IMR-90 (cell line): ENCODE data around the gene HORMAD2.

Source experiments
- CHD1 ChIP-seq: IDR thresholded peaks from 2 replicates; pipeline ENCODE4 v1.6.1; 2012; ENCODE audit warnings: low read depth, low read length, improper control_type of control experiment
- POLR2A ChIP-seq: IDR thresholded peaks from 2 replicates; pipeline ENCODE4 v1.6.1; 2012; ENCODE audit warnings: mild to moderate bottlenecking, low read depth, low read length
- TF ChIP-seq, protein P1 (sequence below): conservative IDR thresholded peaks from 2 replicates; pipeline ENCODE4 v1.5.1; 2012; ENCODE audit warnings: mild to moderate bottlenecking, low read depth, low read length, improper control_type of control experiment

DNA sequence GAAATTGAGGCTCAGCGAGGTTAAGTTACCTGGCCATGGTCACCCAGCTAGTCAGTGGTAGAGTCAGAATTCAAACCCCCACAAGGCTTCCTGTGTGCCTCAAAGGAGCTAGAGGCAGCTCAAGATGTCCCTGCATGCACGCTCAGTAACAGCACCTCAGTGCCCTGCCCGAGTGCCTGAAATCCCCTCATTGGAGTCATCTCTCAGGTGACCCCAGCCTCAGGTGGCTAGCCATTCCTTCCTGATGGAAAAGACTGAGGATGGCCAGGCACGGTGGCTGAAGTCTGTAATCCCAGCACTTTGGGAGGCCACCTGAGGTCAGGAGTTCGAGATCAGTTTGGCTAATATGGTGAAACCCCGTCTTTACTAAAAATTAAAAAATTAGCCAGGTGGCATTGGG is 129.4 kb downstream of the HORMAD2 start:
- TF ChIP-seq POLR2A (no peak), CHD1 (no peak)
- TF ChIP-seq, protein P1, sequence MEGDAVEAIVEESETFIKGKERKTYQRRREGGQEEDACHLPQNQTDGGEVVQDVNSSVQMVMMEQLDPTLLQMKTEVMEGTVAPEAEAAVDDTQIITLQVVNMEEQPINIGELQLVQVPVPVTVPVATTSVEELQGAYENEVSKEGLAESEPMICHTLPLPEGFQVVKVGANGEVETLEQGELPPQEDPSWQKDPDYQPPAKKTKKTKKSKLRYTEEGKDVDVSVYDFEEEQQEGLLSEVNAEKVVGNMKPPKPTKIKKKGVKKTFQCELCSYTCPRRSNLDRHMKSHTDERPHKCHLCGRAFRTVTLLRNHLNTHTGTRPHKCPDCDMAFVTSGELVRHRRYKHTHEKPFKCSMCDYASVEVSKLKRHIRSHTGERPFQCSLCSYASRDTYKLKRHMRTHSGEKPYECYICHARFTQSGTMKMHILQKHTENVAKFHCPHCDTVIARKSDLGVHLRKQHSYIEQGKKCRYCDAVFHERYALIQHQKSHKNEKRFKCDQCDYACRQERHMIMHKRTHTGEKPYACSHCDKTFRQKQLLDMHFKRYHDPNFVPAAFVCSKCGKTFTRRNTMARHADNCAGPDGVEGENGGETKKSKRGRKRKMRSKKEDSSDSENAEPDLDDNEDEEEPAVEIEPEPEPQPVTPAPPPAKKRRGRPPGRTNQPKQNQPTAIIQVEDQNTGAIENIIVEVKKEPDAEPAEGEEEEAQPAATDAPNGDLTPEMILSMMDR = no peak
